MM.1S (cell line): ENCODE measurements around the gene TUBA8.

Experiments used
- EZH2phosphoT487 ChIP-seq: fragments of 300-600 bp; sonication (generic); IDR thresholded peaks from 2 replicates; pipeline ENCODE4 v1.6.1; 2018; ENCODE audit warnings: antibody characterized with exemption, low read length
- TF ChIP-seq, protein P1 (sequence below): fragments of 300-600 bp; sonication (generic); IDR thresholded peaks from 2 replicates; pipeline ENCODE4 v1.5.1; 2016; ENCODE audit warnings: antibody characterized with exemption, low read length, mixed read lengths

DNA sequence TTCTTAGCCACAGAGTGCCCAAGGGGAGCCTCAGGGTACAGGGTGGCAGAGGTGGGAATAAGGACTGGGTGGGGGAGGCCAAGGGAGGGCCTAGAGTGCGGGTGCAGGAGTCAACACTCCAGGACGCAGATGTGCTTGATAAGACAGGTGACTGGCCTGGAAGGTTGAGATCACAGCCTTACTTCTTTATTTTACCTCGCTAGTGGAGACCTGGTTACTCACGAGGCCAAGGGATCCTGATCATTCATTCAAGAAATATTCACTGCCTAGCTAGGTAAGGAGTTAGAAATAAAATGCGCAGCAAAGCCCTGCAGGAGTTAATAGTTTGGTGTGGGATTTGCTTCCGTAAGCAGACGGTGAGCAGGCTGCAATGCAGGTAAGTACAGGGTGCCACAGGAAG lies 46.0 kb upstream of the TUBA8 start:
- TF ChIP-seq, protein P1, sequence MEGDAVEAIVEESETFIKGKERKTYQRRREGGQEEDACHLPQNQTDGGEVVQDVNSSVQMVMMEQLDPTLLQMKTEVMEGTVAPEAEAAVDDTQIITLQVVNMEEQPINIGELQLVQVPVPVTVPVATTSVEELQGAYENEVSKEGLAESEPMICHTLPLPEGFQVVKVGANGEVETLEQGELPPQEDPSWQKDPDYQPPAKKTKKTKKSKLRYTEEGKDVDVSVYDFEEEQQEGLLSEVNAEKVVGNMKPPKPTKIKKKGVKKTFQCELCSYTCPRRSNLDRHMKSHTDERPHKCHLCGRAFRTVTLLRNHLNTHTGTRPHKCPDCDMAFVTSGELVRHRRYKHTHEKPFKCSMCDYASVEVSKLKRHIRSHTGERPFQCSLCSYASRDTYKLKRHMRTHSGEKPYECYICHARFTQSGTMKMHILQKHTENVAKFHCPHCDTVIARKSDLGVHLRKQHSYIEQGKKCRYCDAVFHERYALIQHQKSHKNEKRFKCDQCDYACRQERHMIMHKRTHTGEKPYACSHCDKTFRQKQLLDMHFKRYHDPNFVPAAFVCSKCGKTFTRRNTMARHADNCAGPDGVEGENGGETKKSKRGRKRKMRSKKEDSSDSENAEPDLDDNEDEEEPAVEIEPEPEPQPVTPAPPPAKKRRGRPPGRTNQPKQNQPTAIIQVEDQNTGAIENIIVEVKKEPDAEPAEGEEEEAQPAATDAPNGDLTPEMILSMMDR: no peak
- TF ChIP-seq EZH2phosphoT487: no peak
